Pons (tissue), 1 donor: ENCODE data around the gene DRP2.
"Not testable (repeated sequence)": the region's sequence is repeated elsewhere in the genome, so short reads cannot be mapped to it uniquely, and the experiment has no call there.

Experiments
- DNase-seq: peaks from one replicate; pipeline ENCODE4 v3.0.0-alpha.2; 2016; ENCODE audit warnings: low spot score

The DRP2 gene

GRCh38 chrX:101241531-101241930 is 21.9 kb downstream of the DRP2 start:
- no peak for DNase-seq

- DNase-seq, result no peak
Observed at GRCh38 chrX:101252634-101253033, 33.0 kb downstream of the DRP2 start.

- no peak for DNase-seq
Observed at GRCh38 chrX:101257448-101258258, 38.1 kb downstream of the DRP2 start.

GRCh38 chrX:101258259-101258581 is 38.6 kb downstream of the DRP2 start:
- no peak for DNase-seq

- DNase-seq, result no peak
Observed at GRCh38 chrX:101260435-101260834, 40.8 kb downstream of the DRP2 start.

- DNase-seq, result no peak
Observed at GRCh38 chrX:101262590-101262989, 43.0 kb downstream of the DRP2 start.

GRCh38 chrX:101263766-101264165 is 44.2 kb downstream of the DRP2 start:
- DNase-seq, result no peak

- DNase-seq, result no peak
Observed at GRCh38 chrX:101265869-101266428, 46.4 kb downstream of the DRP2 start.

GRCh38 chrX:101274198-101274597 is 54.6 kb downstream of the DRP2 start:
- no peak for DNase-seq

GRCh38 chrX:101276238-101276637 is 56.7 kb downstream of the DRP2 start:
- DNase-seq, result no peak

GRCh38 chrX:101287402-101287801 is 67.8 kb downstream of the DRP2 start:
- peak; percentile 40 for DNase-seq

GRCh38 chrX:101290957-101291603 is 71.5 kb downstream of the DRP2 start, which contains the start of gene TAF7L:
Gene TAF7L, minus strand, starts transcription at chrX:101291334. Its CDS starts 3,791 bp downstream, at chrX:101287543.
- no peak for DNase-seq

GRCh38 chrX:101295603-101296002 is 76.0 kb downstream of the DRP2 start:
- DNase-seq, result not testable (repeated sequence)

- no peak for DNase-seq
Observed at GRCh38 chrX:101303790-101304189, 84.2 kb downstream of the DRP2 start.
